ENCODE measurements around the gene LATS2.

LATS2 gene

DNA sequence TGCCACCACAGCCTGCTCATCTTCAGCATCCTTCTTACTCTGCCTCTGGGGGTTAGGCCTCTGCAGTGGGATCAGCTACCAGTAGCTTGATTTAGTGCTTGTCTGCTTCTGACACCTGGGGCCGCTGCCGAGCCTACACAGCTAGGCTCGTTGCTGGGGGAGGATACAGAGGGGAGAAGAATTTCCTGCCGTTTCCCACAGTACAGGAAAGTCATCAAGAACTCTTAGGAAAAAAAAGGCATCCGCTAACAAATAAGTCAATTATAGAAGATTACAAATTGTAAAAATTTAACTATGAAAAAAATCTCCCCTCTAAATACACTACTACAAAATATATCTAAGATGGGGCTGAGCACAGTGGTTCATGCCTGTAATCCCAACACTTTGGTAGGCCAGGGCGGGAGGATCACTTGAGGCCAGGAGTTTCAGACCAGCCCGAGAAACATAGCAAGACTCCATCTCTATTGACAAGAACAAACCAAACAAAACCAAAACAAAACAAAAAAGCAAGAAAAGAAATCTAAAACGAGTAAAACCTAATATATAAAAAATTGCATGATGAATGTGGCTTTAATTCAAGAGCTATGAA, 26.7 kb downstream of the LATS2 start:
- Histone ChIP-seq H3K27me3 (no peaks in the 10 kb centered on the region), H3K4me3 (no peak overlapping the region), H3K36me3 (peaks cover 0 to 3% (median 0%) of the 10 kb centered on the region in 3 donors), H3K27ac (peak overlapping the region; percentile 77 to 87), H3K4me1 (peaks cover 9 to 73% (median 44%) of the 10 kb centered on the region in 4 donors), H3K9me3 (no peaks in the 10 kb centered on the region)
- intact Hi-C loops (cut with DNase I; ENCODE audit: low total_unique reads), result no loop called here
- peak in 1 of 2 experiments; percentile 33 for TF ChIP-seq CTCF (IDR thresholded peaks at IDR 0.05)
- DNase-seq, result peak in 1 of 2 donors; percentile 26

GRCh38 chr13:21033856-21034602, 27.4 kb downstream of the LATS2 start:
- Histone ChIP-seq H3K9me3 (no peaks in the 10 kb centered on the region), H3K27me3 (no peaks in the 10 kb centered on the region), H3K4me3 (no peak overlapping the region), H3K4me1 (peaks cover 9 to 66% (median 43%) of the 10 kb centered on the region in 4 donors), H3K27ac (peak overlapping the region; percentile 77 to 87), H3K36me3 (no peaks in the 10 kb centered on the region)
- DNase-seq, result peak in 1 of 2 donors; percentile 29
- intact Hi-C loops (cut with DNase I; ENCODE audit: low total_unique reads), result no loop called here
- TF ChIP-seq CTCF (IDR thresholded peaks at IDR 0.05), result no peak

- Histone ChIP-seq H3K4me3 (peak overlapping the region in 1 of 2 donors; percentile 39), H3K27me3 (no peaks in the 10 kb centered on the region), H3K36me3 (no peaks in the 10 kb centered on the region), H3K27ac (peak overlapping the region; percentile 77 to 87), H3K9me3 (no peaks in the 10 kb centered on the region), H3K4me1 (peaks cover 9 to 60% (median 42%) of the 10 kb centered on the region in 4 donors)
- no peak for TF ChIP-seq CTCF (IDR thresholded peaks at IDR 0.05)
- intact Hi-C loops (cut with DNase I; ENCODE audit: low total_unique reads), result no loop called here
- peak; percentile 75 to 77 for DNase-seq
These were observed 28.1 kb downstream of the LATS2 start for GRCh38 chr13:21033212-21033840.

DNA sequence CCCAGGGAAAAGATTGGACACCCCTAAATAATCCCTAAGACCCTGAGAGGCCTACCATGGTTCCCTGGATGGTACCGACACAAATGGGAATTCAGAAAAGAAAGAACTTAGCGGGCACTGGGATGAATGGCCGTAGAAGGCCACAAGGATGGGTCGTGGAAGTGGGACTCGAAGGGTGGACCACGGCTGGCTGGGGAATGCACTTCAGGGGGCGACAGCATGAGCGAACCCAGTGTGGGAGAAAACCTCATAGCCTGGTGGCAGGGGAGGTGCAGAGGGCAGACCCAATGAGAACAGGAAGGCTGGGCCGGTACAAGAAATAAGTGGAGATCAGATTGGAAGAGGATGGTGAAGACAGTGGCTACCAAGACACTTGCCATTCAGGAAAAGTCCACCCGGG, 28.7 kb downstream of the LATS2 start:
- H3K9me3 ChIP-seq, result no peaks in the 10 kb centered on the region
- no peak for TF ChIP-seq CTCF (IDR thresholded peaks at IDR 0.05)
- H3K4me1 ChIP-seq, result peaks cover 9 to 58% (median 39%) of the 10 kb centered on the region in 4 donors
- peak overlapping the region; percentile 77 to 87 for H3K27ac ChIP-seq
- no peaks in the 10 kb centered on the region for H3K36me3 ChIP-seq
- no peaks in the 10 kb centered on the region for H3K27me3 ChIP-seq
- peak in 1 of 2 donors; percentile 17 for DNase-seq
- H3K4me3 ChIP-seq, result peak overlapping the region in 1 of 2 donors; percentile 39
- intact Hi-C loops (cut with DNase I; ENCODE audit: low total_unique reads), result no loop called here

GRCh38 chr13:21031594-21032275, 29.7 kb downstream of the LATS2 start:
- DNase-seq, result no peak
- TF ChIP-seq CTCF (IDR thresholded peaks at IDR 0.05), result no peak
- no peaks in the 10 kb centered on the region for H3K27me3 ChIP-seq
- H3K4me3 ChIP-seq, result no peak overlapping the region
- H3K36me3 ChIP-seq, result no peaks in the 10 kb centered on the region
- peak overlapping the region; percentile 77 to 87 for H3K27ac ChIP-seq
- intact Hi-C loops (cut with DNase I; ENCODE audit: low total_unique reads), result no loop called here
- peaks cover 9 to 56% (median 36%) of the 10 kb centered on the region in 4 donors for H3K4me1 ChIP-seq
- no peaks in the 10 kb centered on the region for H3K9me3 ChIP-seq
